ENCODE data around the gene LCT. TPM values are rescaled to one million over a fixed set of nuclear protein-coding genes. Genes with fewer than 3 reads are reported as not detected.

Gene LCT
- total and polyA plus RNA-seq, 9 of the 15 experiments (the other 6 are each of a cell fraction or from before 2014, with no cell fraction given), result 0.01 to 0.04 (median 0.03) TPM; not detected in 4

GRCh38 chr2:135742325-135742757 is 94.6 kb downstream of the LCT start (continued):
- peak; percentile 86 for TF ChIP-seq PRDM10 (IDR thresholded peaks at IDR 0.05; ENCODE audit: partially characterized antibody)
- TF ChIP-seq ZNF316 (IDR thresholded peaks at IDR 0.05), result peak; percentile 94
- TF ChIP-seq, protein P1, sequence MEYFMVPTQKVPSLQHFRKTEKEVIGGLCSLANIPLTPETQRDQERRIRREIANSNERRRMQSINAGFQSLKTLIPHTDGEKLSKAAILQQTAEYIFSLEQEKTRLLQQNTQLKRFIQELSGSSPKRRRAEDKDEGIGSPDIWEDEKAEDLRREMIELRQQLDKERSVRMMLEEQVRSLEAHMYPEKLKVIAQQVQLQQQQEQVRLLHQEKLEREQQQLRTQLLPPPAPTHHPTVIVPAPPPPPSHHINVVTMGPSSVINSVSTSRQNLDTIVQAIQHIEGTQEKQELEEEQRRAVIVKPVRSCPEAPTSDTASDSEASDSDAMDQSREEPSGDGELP (CRISPR knock-in tag; IDR thresholded peaks at IDR 0.05; ENCODE audit: borderline replicate concordance), result no peak; the same call in 1 of the 2 replicates
- TF ChIP-seq MAFK (IDR thresholded peaks at IDR 0.05; ENCODE audit: low read length), result peak; percentile 53; the same call in 1 of the 2 replicates
- no peak for TF ChIP-seq LEF1 (IDR thresholded peaks at IDR 0.05)
- no peak for TF ChIP-seq ZNF184 (CRISPR knock-in tag; IDR thresholded peaks at IDR 0.05)
- no peak for TF ChIP-seq ZNF589 (CRISPR knock-in tag; IDR thresholded peaks at IDR 0.05; ENCODE audit: low read depth)
- TF ChIP-seq ZNF76 (CRISPR knock-in tag; IDR thresholded peaks at IDR 0.05; ENCODE audit: borderline replicate concordance), result no peak
- no peak for TF ChIP-seq ZNF133 (CRISPR knock-in tag; IDR thresholded peaks at IDR 0.05)
- no peak for TF ChIP-seq CGGBP1 (CRISPR knock-in tag; IDR thresholded peaks at IDR 0.05)
- TF ChIP-seq GATAD2B (IDR thresholded peaks at IDR 0.05; ENCODE audit: borderline replicate concordance), result no peak
- TF ChIP-seq SRSF1 (IDR thresholded peaks at IDR 0.05; ENCODE audit: low read depth, low read length), result no peak
- no peak for TF ChIP-seq CEBPZ (IDR thresholded peaks at IDR 0.05; ENCODE audit: borderline replicate concordance, low read depth, low read length)
- no peak for TF ChIP-seq SNAPC5 (CRISPR knock-in tag; IDR thresholded peaks at IDR 0.05)
- TF ChIP-seq MTA1 (IDR thresholded peaks at IDR 0.05; ENCODE audit: borderline replicate concordance), result no peak
- no peak for TF ChIP-seq ZNF311 (CRISPR knock-in tag; IDR thresholded peaks at IDR 0.05)
- TF ChIP-seq ZNF77 (CRISPR knock-in tag; IDR thresholded peaks at IDR 0.05), result no peak
- no peak for TF ChIP-seq ZNF780A (CRISPR knock-in tag; IDR thresholded peaks at IDR 0.05)
- TF ChIP-seq HIVEP1 (CRISPR knock-in tag; IDR thresholded peaks at IDR 0.05), result no peak
- peak; percentile 84 for TF ChIP-seq NFE2 (IDR thresholded peaks at IDR 0.05; ENCODE audit: low read depth)
- TF ChIP-seq YBX1 (IDR thresholded peaks at IDR 0.05), result no peak
- no peak for TF ChIP-seq ZNF143 (CRISPR knock-in tag; IDR thresholded peaks at IDR 0.05)

Measured in K562 (cell line).